PC-9 (cell line): ENCODE results near the gene SETD4. TPM values are rescaled to one million over a fixed set of nuclear protein-coding genes. Genes with fewer than 3 reads are reported as not detected.

Source experiments
- BruUV-seq: library from RNA; stranded (reverse); fragments of 400-500 nt; replicated peaks from 2 replicates; lab custom pipeline; 2021; lab: Mats Ljungman, UMichigan
- CTCF ChIA-PET: fragments of 300-600 bp; sonication (Branson Sonifier 250); formaldehyde crosslinking; loops from one replicate; lab custom pipeline; 2022; ENCODE audit warnings: antibody characterized with exemption; lab: Charles Lee
- POLR2A ChIA-PET: fragments of 300-600 bp; sonication (Branson Sonifier 250); formaldehyde crosslinking; loops from one replicate; lab custom pipeline; 2022; ENCODE audit warnings: antibody characterized with exemption; ENCODE audit not compliant: unreplicated experiment; lab: Charles Lee
- DNase-seq, 2 experiments: peaks; one replicate each; pipeline versions ENCODE4 v3.0.0 to v3.0.0-alpha.2; 2015 to 2022; ENCODE audit warnings: mixed read lengths in 1 of 2
- H2AFZ ChIP-seq: fragments of 200-600 bp; sonication (generic); 2 replicates; pipeline ENCODE4 v1.8.1; 2017; ENCODE audit warnings: antibody characterized with exemption
- H3F3A ChIP-seq: fragments of 200-600 bp; sonication (generic); 2 replicates; pipeline ENCODE4 v1.8.1; 2017; ENCODE audit warnings: antibody characterized with exemption, mild to moderate bottlenecking, low read depth; ENCODE audit not compliant: insufficient read depth
- H3K27ac ChIP-seq: fragments of 200-600 bp; sonication (generic); 2 replicates; pipeline ENCODE4 v1.6.1; 2016; ENCODE audit warnings: mixed run types
- H3K27me3 ChIP-seq: fragments of 200-600 bp; sonication (generic); 2 replicates; pipeline ENCODE4 v1.6.1; 2016; ENCODE audit warnings: low read depth, mixed run types; ENCODE audit not compliant: insufficient read depth
- H3K36me3 ChIP-seq: fragments of 200-600 bp; sonication (generic); 2 replicates; pipeline ENCODE4 v1.6.1; 2016; ENCODE audit warnings: low read depth, mixed run types
- H3K4me1 ChIP-seq: fragments of 200-600 bp; sonication (generic); replicated peaks from 2 replicates; pipeline ENCODE4 v1.6.1; 2016; ENCODE audit warnings: mixed run types; ENCODE audit not compliant: insufficient read depth
- H3K4me2 ChIP-seq: fragments of 200-600 bp; sonication (generic); 2 replicates; pipeline ENCODE4 v1.6.1; 2017; ENCODE audit warnings: mixed run types
- H3K4me3 ChIP-seq: fragments of 200-600 bp; sonication (generic); 2 replicates; pipeline ENCODE4 v1.6.1; 2016; ENCODE audit warnings: mixed run types
- H3K79me2 ChIP-seq: fragments of 200-600 bp; sonication (generic); 2 replicates; pipeline ENCODE4 v1.6.1; 2017; ENCODE audit warnings: low read depth, mixed run types
- H3K9me2 ChIP-seq: fragments of 200-600 bp; sonication (generic); 2 replicates; pipeline ENCODE4 v1.8.1; 2017; ENCODE audit warnings: mild to moderate bottlenecking; ENCODE audit not compliant: insufficient read depth
- H3K9me3 ChIP-seq: fragments of 200-600 bp; sonication (generic); 2 replicates; pipeline ENCODE4 v1.8.1; 2016; ENCODE audit warnings: low read depth; ENCODE audit not compliant: insufficient read depth
- H4K20me1 ChIP-seq: fragments of 200-600 bp; sonication (generic); 2 replicates; pipeline ENCODE4 v1.8.1; 2017; ENCODE audit not compliant: insufficient read depth
- CTCF ChIP-seq: fragments of 200-600 bp; sonication (generic); conservative IDR thresholded peaks from 2 replicates; pipeline ENCODE4 v1.6.1; 2017; ENCODE audit warnings: mixed run types, antibody characterized with exemption, mild to moderate bottlenecking, moderate library complexity
- EZH2 ChIP-seq: fragments of 200-600 bp; sonication (generic); IDR thresholded peaks from 2 replicates; pipeline ENCODE4 v1.8.0; 2017; ENCODE audit warnings: antibody characterized with exemption, low read depth
- intact Hi-C: fragments of 100-400 bp; cut with micrococcal nuclease; formaldehyde crosslinking; loops from one replicate; pipeline ENCODE4 v1.10.0; 2022; ENCODE audit not compliant: unreplicated experiment
- total RNA-seq: library from RNA; stranded (reverse); gene quantifications from 2 replicates; pipeline ENCODE4 v1.2.3, GENCODE V29; 2021

Gene SETD4
- total RNA-seq, 1 experiment from 2014 or later: 27.3 TPM

DNA sequence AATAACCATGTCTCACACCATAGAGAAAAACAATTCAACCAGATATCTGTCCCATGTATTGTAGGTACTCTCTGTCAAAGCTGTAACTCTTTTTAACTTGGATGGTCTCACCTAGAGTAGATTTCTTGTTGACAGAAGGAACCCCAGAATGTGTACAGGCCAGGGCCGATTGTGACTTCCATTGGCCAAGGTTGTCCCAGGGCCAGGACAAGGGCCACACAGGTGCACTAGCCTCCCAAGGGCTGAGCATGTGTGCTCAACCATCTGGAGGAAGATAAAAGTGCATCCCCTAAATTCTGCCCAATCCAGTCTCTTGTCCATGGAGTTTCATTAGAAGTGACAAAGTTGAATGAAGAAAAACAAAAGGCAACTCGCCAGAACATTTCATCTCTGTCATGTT is 51.8 kb downstream of the SETD4 start:
- no peaks in the 10 kb centered on the region for H3K9me2 ChIP-seq
- TF ChIP-seq EZH2 (no peak), CTCF (no peak)
- no peaks in the 10 kb centered on the region for H3K27me3 ChIP-seq
- H3K9me3 ChIP-seq: no peaks in the 10 kb centered on the region
- DNase-seq: no peak
- no peaks in the 10 kb centered on the region for H3K36me3 ChIP-seq
- no peak overlapping the region for H3K4me3 ChIP-seq
- H3K27ac ChIP-seq: no peak overlapping the region
- no peaks in the 10 kb centered on the region for H4K20me1 ChIP-seq
- H2AFZ ChIP-seq: no peak overlapping the region
- H3K79me2 ChIP-seq: no peaks in the 10 kb centered on the region
- POLR2A ChIA-PET: no interaction called here
- intact Hi-C loops: no loop called here
- no TSS peak for BruUV-seq
- H3K4me1 ChIP-seq: no peaks in the 10 kb centered on the region
- no peaks in the 10 kb centered on the region for H3F3A ChIP-seq
- no peak overlapping the region for H3K4me2 ChIP-seq
- CTCF ChIA-PET: no interaction called here

DNA sequence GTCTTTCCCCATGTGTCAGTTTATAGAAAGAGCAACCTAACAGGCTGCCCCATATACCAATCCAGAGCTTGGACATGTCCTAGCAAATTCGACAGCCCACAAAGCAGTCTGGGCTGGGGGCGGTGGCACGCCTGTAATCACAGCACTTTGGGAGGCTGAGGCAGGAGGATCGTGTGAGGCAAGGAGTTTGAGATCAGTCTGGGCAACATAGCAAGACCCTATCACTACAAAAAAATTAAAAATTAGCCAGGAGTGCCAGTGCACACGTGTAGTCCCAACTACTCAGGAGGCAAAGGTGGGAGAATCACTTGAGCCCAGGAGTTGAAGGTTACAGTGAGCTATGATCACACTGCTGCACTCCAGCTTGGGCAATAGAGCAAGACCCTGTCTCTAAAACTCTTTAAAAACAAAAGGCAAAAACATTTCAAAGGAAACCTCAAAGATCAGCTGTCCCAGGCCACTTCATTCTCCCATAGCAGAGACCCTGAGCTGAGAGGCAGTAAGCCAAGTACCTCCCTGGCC is 54.4 kb downstream of the SETD4 start:
- Histone ChIP-seq H3K36me3 (no peaks in the 10 kb centered on the region), H3K79me2 (no peaks in the 10 kb centered on the region), H2AFZ (no peak overlapping the region), H4K20me1 (no peaks in the 10 kb centered on the region), H3K27ac (no peak overlapping the region), H3K9me3 (no peaks in the 10 kb centered on the region), H3K4me3 (no peak overlapping the region), H3K27me3 (no peaks in the 10 kb centered on the region), H3K9me2 (no peaks in the 10 kb centered on the region), H3K4me1 (no peaks in the 10 kb centered on the region), H3F3A (no peaks in the 10 kb centered on the region), H3K4me2 (no peak overlapping the region)
- POLR2A ChIA-PET: interaction anchor here (0.9 kb wide), 1 partner anchor 1933 kb away, joined by 6 read pairs; the partner anchor contains the start of genes MRPS6 and SLC5A3
- intact Hi-C loops: no loop called here
- TF ChIP-seq EZH2: no peak
- no peak for TF ChIP-seq CTCF
- DNase-seq: no peak
- CTCF ChIA-PET: no interaction called here
- no TSS peak for BruUV-seq

- H3K79me2 ChIP-seq: no peaks in the 10 kb centered on the region
- CTCF ChIA-PET: no interaction called here
- no peaks in the 10 kb centered on the region for H3K9me3 ChIP-seq
- H3K36me3 ChIP-seq: no peaks in the 10 kb centered on the region
- H4K20me1 ChIP-seq: no peaks in the 10 kb centered on the region
- no peak overlapping the region for H3K4me2 ChIP-seq
- H2AFZ ChIP-seq: no peak overlapping the region
- DNase-seq: no peak
- no peaks in the 10 kb centered on the region for H3K4me1 ChIP-seq
- TF ChIP-seq EZH2 (no peak), CTCF (no peak)
- no peaks in the 10 kb centered on the region for H3F3A ChIP-seq
- no peak overlapping the region for H3K27ac ChIP-seq
- POLR2A ChIA-PET: interaction anchor here (0.9 kb wide), 1 partner anchor 1932 kb away, joined by 6 read pairs; the partner anchor contains the start of genes MRPS6 and SLC5A3
- intact Hi-C loops: no loop called here
- no TSS peak for BruUV-seq
- H3K27me3 ChIP-seq: no peaks in the 10 kb centered on the region
- no peak overlapping the region for H3K4me3 ChIP-seq
- no peaks in the 10 kb centered on the region for H3K9me2 ChIP-seq
These were observed 55.3 kb downstream of the SETD4 start for GRCh38 chr21:36005018-36005417.
